ENCODE data around the gene MINDY4.

DNA sequence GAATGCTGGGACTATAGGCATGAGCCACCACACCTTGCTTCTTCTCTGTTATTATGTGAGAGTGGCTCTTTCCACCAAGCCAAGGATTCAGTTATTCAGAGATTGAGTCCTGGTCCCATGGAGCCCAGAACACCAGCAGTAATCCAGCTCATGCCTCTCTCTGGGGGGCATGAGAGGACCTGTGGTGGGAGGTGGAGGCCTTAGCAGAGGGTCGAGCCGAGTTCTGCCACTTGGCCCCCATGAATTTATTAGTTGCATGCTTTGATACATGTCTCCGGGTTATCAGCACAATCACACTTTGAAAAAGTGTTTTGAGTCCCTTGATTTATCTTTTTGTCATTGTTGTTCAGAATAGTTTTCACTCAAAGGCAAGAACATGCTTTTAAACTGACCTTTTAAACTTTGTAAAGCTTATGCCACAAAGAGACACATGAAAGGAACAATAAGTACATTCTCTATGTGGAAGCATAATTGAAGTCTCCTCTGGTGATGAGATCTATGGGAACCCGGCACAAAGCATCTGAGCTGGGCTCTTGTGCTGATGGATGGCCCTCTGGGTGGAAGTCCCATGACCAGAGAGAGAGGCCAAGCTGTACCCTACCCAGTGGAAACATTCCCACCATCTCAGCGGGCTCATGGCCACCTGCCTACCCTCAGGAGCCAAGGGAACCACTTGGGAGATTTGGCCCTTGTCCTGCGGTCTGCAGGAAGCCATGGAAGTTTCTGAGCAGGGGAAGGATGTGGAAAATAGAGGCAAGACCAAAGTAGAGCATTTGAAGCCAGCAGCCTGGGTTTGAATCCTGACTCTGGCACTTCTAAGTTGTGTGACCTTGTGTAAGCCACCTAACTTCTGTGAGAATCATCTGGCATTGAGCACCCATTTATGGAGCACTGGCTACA is 53.9 kb downstream of the MINDY4 start:
- TF ChIP-seq, protein P1, sequence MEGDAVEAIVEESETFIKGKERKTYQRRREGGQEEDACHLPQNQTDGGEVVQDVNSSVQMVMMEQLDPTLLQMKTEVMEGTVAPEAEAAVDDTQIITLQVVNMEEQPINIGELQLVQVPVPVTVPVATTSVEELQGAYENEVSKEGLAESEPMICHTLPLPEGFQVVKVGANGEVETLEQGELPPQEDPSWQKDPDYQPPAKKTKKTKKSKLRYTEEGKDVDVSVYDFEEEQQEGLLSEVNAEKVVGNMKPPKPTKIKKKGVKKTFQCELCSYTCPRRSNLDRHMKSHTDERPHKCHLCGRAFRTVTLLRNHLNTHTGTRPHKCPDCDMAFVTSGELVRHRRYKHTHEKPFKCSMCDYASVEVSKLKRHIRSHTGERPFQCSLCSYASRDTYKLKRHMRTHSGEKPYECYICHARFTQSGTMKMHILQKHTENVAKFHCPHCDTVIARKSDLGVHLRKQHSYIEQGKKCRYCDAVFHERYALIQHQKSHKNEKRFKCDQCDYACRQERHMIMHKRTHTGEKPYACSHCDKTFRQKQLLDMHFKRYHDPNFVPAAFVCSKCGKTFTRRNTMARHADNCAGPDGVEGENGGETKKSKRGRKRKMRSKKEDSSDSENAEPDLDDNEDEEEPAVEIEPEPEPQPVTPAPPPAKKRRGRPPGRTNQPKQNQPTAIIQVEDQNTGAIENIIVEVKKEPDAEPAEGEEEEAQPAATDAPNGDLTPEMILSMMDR (conservative IDR thresholded peaks at IDR 0.05 in 1 of 2, IDR thresholded peaks at IDR 0.05 in 1 of 2; ENCODE audit: extremely low read depth in 1 of 2, insufficient read depth in 1 of 2, low read depth in 1 of 2, low read length in 2 of 2) = no peak
- no peak for TF ChIP-seq EZH2 (IDR thresholded peaks at IDR 0.05; ENCODE audit: borderline replicate concordance, low read length)
